Transverse colon (tissue), 4 donors: ENCODE data around the gene ADGRG4. TPM values are rescaled to one million over a fixed set of nuclear protein-coding genes. Genes with fewer than 3 reads are reported as not detected.

Experiments used
- total RNA-seq, 4 donors: library from RNA; depleted of rRNA; stranded (reverse); fragments of >200 nt; gene quantifications; one replicate each; pipeline ENCODE4 v1.1.0, GENCODE V29; 2016

Gene ADGRG4
- total RNA-seq, 4 donors from 2014 or later = under 0.01 TPM; not detected in 3

Other genes with a start within 250 kb of the ADGRG4 start
- 100 to 1,000 TPM; 139 to 617 (median 162) TPM for gene FHL1, start 153.4 kb upstream of the ADGRG4 start, total RNA-seq
- gene MAP7D3, start 49.6 kb upstream of the ADGRG4 start, total RNA-seq = 10 to 100 TPM in 1 of 4 donors, 1 to 10 TPM in 3; 2.2 to 10.9 (median 5.2) TPM
- not detected for gene BRS3, start 187.0 kb downstream of the ADGRG4 start, total RNA-seq
- 10 to 100 TPM; 34.0 to 44.8 (median 40.7) TPM for gene HTATSF1, start 196.6 kb downstream of the ADGRG4 start, total RNA-seq
- gene VGLL1, start 231.3 kb downstream of the ADGRG4 start, total RNA-seq = not detected